ENCODE data around the gene NLRP2B.
"Not testable (repeated sequence)": the region's sequence is repeated elsewhere in the genome, so short reads cannot be mapped to it uniquely, and the experiment has no call there.

NLRP2B gene

DNA sequence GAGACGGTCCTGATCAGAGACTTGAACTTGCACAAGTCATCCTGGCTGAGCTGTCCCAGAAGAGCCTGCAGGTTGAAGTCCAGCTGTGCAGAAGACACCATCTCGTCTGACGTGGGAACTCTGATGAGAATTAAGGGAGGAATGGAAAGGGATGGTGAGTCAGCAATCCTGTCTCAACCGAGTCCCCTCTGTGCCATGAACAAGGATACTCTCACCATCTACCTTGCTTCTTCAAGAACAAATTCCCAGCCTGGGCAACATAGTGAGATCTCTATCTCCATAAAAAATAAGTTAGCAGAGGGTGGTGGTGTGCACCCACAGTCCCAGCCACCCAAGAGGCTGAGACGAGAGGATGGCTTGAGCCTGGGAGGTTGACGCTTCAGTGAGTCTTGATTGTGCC lies at the start of gene NLRP2B:
NLRP2B (minus strand) TSS at position 101 of the 400 bp plus-strand sequence.
- peaks cover under 1% of the 10 kb centered on the region in 2 donors for H3K9me3 Mint-ChIP-seq
- no peak within 1 kb of the TSS for H3K4me3 Mint-ChIP-seq
- no peak within 1 kb of the TSS for H3K27ac Mint-ChIP-seq
- no peaks in the 10 kb centered on the region for H3K4me1 Mint-ChIP-seq
- no peak for DNase-seq
- H3K27me3 Mint-ChIP-seq, result no peaks in the 10 kb centered on the region
- ATAC-seq, result no peak

DNA sequence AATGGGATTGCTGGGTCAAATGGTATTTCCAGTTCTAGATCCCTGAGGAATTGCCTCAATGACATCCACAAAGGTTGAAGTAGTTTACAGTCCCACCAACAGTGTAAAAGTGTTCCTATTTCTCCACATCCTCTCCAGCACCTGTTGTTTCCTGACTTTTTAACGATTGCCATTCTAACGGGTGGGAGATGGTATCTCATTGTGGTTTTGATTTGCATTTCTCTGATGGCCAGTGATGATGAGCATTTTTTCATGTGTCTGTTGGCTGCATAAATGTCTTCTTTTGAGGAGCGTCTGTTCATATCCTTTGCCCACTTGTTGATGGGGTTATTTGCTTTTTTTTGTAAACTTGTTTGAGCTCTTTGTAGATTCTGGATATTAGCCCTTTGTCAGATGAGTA lies 45.9 kb upstream of the NLRP2B start:
- H3K4me1 Mint-ChIP-seq, DNase-seq: not testable (repeated sequence)

DNA sequence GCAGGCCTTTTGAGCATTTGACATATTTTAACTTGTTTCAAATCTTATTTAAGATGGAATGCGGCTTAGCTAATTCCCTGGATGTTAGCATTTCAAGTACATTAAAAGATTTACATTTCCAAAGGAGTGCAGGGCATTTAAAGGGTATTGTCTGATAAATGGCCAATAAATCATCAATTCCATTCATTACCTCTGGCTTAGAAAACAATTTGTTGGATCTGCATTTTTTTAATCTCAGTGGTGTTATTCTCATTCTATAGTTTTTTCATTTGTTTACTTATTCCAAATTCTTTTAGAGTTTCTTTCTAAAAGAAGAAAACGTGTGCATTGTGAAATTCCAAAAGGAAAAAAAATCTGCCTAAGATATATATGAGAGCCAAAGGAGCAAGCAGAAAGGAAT lies 1.3 kb upstream of the NLRP2B start:
- no peak overlapping the region for H3K27ac Mint-ChIP-seq
- peaks cover 0 to 8% of the 10 kb centered on the region in 2 donors for H3K9me3 Mint-ChIP-seq
- DNase-seq (no peak), ATAC-seq (no peak)
- H3K4me1 Mint-ChIP-seq, result no peaks in the 10 kb centered on the region
- H3K4me3 Mint-ChIP-seq, result no peak overlapping the region
- H3K27me3 Mint-ChIP-seq, result no peaks in the 10 kb centered on the region

More for the DNA sequence above, 45.9 kb upstream of the NLRP2B start:
- not testable (repeated sequence) for H3K27ac Mint-ChIP-seq, H3K4me3 Mint-ChIP-seq, ATAC-seq, H3K27me3 Mint-ChIP-seq
- H3K9me3 Mint-ChIP-seq, result peaks cover 24 to 30% of the 10 kb centered on the region in 2 donors

DNA sequence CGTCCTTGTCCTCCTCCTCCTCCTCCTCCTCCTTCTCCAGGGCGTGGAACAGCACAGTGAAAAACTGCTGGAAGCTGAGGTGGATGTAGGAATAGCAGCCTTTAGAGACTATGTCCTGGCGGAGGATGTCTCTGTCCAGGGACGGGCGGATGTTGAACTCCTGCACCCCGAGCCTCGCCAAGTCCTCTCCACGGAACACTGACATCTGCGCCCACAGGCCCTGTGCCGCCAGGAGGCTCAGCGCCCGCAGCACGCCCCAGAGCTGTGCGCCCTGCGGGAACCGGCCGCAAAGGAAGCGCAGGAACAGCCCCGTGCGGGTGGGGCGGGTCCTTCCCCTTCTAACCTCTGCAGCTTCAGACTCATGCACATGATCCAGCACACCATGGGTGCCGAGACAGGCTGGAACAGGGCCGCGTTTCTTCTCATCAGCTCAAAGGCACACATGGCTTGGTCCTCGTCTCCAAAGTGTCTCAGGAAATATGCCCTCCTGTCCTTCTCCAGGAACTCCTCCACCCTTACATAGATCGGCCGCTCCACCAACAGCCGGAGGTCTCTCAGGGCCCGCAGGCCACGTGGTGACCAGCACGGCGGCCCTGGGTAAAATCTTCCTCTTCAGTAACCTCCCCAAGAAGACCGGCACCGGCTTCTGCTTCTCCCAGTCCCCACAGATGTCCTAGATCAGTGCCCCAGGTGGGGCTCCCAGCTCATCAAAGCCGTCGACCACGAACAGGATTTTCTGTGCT lies 1.2 kb downstream of the NLRP2B start:
- Mint-ChIP-seq H3K27ac (no peak overlapping the region), H3K4me3 (no peak overlapping the region), H3K9me3 (peaks cover 4 to 9% of the 10 kb centered on the region in 2 donors), H3K27me3 (no peaks in the 10 kb centered on the region), H3K4me1 (no peaks in the 10 kb centered on the region)
- DNase-seq, result no peak
- no peak for ATAC-seq

DNA sequence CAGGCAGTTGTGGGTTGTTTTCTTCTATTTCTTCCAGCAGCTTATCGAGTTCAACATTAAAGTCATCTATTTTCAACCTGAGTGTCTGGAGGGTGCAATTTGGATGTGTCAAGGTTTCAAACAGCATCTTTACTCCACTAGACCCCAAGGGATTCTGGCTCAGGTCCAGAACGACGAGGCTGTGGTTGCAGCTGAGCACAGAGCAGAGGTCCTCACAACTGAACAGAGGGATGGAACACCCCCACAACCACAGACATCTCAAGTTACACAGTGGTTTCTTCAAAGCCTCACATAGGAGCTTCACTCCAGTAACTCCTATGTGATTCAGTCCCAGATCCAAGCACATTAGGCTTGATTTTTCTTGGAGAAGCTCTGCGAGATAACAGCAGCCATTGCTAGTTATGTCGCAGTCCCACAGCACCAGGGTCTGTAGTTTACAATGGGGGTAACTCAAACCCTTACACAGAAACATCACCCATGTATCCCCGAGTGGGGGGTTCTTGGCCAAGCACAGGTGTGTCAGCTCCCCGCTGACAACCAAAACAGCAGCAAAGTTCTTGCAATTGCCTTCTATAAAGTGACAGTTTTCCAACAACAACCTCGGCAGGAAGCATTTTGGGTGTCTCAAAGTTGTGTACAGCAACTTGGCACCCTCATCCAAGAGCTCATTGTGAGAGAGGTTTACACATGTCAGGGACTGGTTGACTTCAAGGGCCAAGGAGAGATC lies 2.8 kb downstream of the NLRP2B start:
- ATAC-seq, result no peak
- no peak for DNase-seq
- no peak overlapping the region for H3K4me3 Mint-ChIP-seq
- H3K9me3 Mint-ChIP-seq, result peaks cover 4 to 13% of the 10 kb centered on the region in 2 donors
- no peak overlapping the region for H3K27ac Mint-ChIP-seq
- H3K27me3 Mint-ChIP-seq, result no peaks in the 10 kb centered on the region
- H3K4me1 Mint-ChIP-seq, result no peaks in the 10 kb centered on the region

DNA sequence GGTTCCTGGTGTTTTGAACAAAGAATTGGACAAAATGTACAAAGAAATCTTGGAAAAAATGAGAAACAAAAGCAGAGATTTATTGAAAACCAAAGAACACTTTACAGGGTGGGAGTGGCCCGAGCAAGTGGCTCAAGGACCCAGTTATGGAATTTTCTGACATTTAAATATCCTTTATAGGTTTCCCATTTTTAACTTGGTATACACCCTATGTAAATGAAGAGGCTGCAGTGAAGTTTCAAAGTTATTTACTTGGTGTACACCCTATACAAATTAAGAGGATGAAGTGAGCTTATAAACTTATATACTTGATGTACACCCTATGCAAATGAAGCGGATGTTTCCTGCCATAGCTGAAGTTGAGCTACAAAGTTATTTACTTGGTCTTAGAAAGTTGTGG lies 4.7 kb downstream of the NLRP2B start:
- ATAC-seq, result no peak
- Mint-ChIP-seq H3K4me3 (no peak overlapping the region), H3K4me1 (no peaks in the 10 kb centered on the region), H3K9me3 (peaks cover 4 to 13% of the 10 kb centered on the region in 2 donors), H3K27ac (no peak overlapping the region), H3K27me3 (no peaks in the 10 kb centered on the region)
- DNase-seq, result no peak

DNA sequence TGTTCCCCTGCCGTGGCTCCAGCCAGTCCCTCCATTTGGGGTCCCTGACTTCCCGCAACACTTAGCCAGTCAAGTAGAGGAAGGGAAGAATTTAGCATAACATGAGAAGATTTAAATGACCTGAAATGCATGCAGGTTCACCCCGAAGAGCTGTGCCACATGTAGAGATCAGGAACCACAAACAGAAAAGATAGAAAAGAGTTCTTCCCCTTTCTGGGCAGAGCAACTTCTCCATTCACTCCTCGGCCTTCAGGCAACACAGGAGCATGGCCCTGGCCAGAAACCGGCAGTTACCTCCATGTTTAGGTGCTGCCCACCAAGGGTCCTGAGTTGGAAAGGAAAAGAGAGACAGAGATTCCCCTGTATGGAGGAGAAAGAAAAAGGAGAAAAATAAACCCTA lies 5.2 kb downstream of the NLRP2B start:
- Mint-ChIP-seq H3K4me1 (no peaks in the 10 kb centered on the region), H3K4me3 (no peak overlapping the region), H3K27me3 (no peaks in the 10 kb centered on the region), H3K9me3 (peaks cover 4 to 13% of the 10 kb centered on the region in 2 donors), H3K27ac (no peak overlapping the region)
- ATAC-seq, result no peak
- no peak for DNase-seq

DNA sequence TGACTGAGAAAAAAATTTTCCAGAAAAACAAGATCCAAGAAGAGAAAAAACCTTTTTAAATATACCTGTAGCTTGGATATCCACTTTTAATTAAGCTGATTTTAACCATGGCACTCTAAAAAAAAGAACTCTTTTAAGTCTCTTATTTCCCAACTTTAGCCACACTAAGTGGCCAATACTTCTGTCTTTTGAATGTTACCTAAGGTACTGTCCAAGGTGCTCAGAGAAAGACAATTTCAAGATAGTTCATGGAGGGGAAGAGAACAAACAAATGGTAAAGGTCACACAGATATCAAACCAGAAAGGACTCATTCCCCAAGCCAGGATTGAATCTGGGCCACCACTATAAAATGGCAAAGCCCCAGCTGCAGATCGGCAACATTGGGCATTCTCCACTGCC lies 10.1 kb downstream of the NLRP2B start:
- Mint-ChIP-seq H3K27ac (no peak overlapping the region), H3K4me1 (no peaks in the 10 kb centered on the region), H3K27me3 (no peaks in the 10 kb centered on the region), H3K4me3 (no peak overlapping the region), H3K9me3 (peaks cover 2 to 11% of the 10 kb centered on the region in 2 donors)
- ATAC-seq (no peak), DNase-seq (no peak)

DNA sequence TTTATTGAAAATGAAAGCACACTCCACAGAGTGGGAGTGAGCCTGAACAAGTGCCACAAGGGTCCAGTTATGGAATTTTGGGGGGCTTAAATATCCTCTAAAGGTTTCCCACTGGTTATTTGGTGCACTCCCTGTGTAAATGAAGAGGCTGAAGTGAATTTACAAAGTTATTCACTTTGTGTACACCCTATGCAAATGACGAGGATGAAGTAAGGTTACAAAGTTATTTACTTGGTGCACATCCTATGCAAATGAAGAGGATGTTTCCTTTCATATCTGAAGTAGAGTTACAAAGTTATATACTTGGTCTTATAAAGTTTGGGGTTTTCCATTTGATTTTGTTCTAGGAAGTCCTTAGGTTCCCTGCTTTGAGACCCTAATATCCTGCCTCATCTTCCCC lies 13.1 kb downstream of the NLRP2B start:
- H3K4me3 Mint-ChIP-seq, result no peak overlapping the region
- H3K27ac Mint-ChIP-seq, result no peak overlapping the region
- H3K4me1 Mint-ChIP-seq, result no peaks in the 10 kb centered on the region
- no peaks in the 10 kb centered on the region for H3K9me3 Mint-ChIP-seq
- H3K27me3 Mint-ChIP-seq, result no peaks in the 10 kb centered on the region
- DNase-seq (no peak), ATAC-seq (no peak)

DNA sequence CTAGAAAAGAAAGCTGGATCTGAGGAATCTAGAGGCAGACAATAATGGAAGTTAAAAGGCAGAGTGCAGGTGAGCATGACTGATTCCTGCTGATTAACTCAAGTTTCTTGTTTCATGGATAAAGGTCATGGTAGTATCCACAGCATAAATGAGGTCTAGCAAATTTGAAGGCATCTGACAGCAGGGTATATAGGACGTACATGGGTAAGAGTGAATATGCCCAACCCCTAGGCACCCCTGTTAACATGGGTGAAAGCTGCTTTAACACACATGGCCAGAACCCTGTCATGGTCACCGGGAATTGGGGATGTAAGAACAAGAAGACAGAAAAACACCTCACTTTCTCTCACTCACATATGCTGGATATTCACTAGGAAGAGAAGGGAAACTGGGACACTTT lies 25.0 kb downstream of the NLRP2B start:
- H3K27me3 Mint-ChIP-seq, result no peaks in the 10 kb centered on the region
- ATAC-seq, result no peak
- H3K4me3 Mint-ChIP-seq, result no peak overlapping the region

DNA sequence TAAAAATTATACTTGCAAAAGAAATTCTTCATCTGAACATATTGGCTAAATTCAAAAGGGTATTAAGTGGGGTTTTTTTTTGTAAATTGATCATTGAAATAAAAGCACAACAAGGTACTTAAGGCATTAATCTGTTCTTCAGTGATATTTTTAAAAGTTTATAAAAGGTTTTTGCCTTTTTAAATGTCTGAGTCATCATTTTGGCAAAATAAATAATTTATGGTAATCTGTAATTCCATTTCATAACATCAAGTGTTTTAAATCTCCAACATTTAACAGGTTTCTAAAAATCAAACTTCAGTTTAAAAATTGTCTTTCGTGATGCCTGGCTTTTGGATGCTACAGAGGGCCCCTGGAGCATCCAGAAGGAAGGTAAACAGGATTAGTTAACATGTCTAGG lies 27.4 kb downstream of the NLRP2B start:
- DNase-seq (no peak), ATAC-seq (no peak)
- Mint-ChIP-seq H3K9me3 (peaks cover 0 to 8% of the 10 kb centered on the region in 2 donors), H3K27ac (no peak overlapping the region), H3K4me3 (no peak overlapping the region), H3K27me3 (no peaks in the 10 kb centered on the region), H3K4me1 (no peaks in the 10 kb centered on the region)

More for the DNA sequence above, 25.0 kb downstream of the NLRP2B start:
- Mint-ChIP-seq H3K27ac (no peak overlapping the region), H3K9me3 (peaks cover 0 to 8% of the 10 kb centered on the region in 2 donors), H3K4me1 (no peaks in the 10 kb centered on the region)
- no peak for DNase-seq

DNA sequence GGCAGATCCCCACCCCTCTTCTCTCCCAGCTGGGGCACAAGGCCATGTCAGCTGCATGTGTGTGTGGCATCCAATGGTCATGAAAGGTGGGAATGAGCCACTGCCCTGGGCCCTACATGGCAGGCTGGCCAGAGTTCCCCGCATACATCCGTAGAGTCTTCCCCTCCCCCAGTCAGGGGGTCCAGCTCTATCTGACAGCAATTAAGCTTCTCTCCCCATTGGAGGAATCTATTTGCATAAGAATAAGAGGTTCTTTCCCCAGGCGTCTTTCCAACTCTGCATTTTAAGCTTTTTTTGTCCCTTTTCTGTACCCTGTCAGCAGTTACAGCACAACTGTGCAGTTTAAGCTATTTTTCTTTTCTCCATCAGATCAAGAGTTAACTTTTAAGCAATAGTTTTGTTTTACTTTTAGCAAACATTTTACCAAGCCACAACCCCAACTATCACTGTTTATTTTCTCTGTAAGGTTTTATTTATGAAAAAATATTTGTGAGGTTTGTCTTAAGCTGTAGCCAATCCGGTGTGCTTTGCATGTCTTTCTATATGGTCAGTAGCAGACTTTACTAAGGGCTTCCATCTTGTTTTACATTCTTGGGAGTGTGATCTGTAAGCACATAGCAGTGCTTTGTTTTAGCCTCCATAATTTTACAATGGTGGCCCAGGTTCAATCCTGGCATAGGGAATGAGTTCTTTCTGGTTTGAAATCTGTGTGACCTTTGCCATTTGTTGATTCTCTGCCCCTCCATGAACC lies 28.7 kb downstream of the NLRP2B start:
- DNase-seq (no peak), ATAC-seq (no peak)
- H3K27ac Mint-ChIP-seq, result peak overlapping the region in 1 of 2 donors; percentile 67
- H3K9me3 Mint-ChIP-seq, result peaks cover 0 to 7% of the 10 kb centered on the region in 2 donors
- no peaks in the 10 kb centered on the region for H3K4me1 Mint-ChIP-seq
- H3K27me3 Mint-ChIP-seq, result no peaks in the 10 kb centered on the region
- H3K4me3 Mint-ChIP-seq, result no peak overlapping the region

DNA sequence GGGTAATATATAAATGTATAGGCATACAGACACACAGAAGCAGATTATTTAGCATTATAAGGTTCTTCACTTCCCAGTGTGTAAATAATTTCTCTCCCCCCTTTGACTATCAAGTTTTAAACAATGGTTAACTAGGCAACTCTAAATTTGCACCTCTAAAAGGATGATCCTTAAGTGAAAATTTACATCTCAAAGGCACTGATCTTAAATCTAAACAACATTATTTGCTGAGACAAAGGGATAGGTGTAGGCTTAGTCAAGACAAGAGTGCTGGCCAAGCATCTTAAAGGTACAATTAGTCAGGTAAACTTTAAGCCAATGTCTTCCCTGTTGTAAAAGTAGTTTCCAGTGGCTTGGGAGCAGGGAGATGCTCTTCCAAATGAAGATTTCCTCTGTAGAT lies 33.0 kb downstream of the NLRP2B start:
- Mint-ChIP-seq H3K4me1 (no peaks in the 10 kb centered on the region), H3K4me3 (no peak overlapping the region), H3K27me3 (no peaks in the 10 kb centered on the region), H3K9me3 (no peaks in the 10 kb centered on the region), H3K27ac (no peak overlapping the region)
- DNase-seq, result no peak
- ATAC-seq, result no peak

DNA sequence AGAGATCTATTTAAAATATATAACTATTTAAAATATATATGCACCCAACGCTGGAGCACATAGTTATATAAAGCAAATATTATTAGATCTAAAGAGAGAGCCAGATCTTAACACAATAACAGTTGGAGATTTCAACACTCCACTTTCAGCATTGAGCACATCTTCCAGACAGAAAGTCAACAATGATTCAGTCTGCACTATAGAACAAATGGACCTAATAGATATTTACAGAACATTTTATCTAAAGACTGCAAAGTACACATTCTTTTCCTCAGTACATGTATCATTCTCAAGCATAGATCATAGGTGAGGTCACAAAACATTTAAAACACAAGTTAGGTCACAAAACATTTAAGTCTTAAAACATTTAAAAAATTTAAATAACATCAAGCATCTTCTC lies 36.4 kb downstream of the NLRP2B start:
- Mint-ChIP-seq H3K4me3 (no peak overlapping the region), H3K9me3 (peaks cover 11 to 15% of the 10 kb centered on the region in 2 donors), H3K27ac (no peak overlapping the region), H3K27me3 (no peaks in the 10 kb centered on the region), H3K4me1 (no peaks in the 10 kb centered on the region)
- DNase-seq (no peak), ATAC-seq (no peak)

DNA sequence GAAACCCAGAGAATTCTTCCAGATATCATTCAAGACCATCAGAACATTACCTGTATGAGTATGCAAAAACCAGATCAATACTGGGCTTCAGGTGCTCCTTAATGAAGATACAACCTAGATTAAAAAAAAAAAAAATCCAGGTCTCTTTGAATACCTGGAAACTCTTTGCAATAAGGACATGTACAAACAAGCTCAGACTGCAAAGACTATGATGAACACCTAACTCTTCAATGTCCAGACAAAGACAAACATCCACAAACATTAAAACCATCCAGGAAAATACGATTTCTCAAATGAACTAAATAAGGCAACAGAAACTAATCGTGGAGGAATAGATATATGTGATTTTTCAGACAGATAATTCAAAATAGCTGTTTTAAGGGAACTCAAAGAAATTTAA lies 38.7 kb downstream of the NLRP2B start:
- DNase-seq (no peak), ATAC-seq (no peak)
- Mint-ChIP-seq H3K27ac (no peak overlapping the region), H3K4me1 (no peaks in the 10 kb centered on the region), H3K4me3 (no peak overlapping the region), H3K27me3 (no peaks in the 10 kb centered on the region), H3K9me3 (peaks cover 11 to 25% of the 10 kb centered on the region in 2 donors)

DNA sequence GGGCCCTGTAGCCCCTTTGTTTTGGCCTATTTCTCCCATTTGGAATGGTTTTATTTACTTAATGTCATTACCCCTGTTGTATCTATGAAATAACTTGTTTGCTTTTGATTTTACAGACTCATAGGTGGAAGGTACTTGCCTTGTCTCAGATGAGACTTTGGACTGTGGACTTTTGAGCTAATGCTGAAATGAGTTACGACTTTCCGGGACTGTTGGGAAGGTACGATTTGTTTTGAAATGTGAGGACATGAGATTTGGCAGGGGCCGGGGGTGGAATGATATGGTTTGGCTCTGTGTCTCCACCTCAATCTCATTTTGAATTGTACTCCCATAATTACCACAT lies 39.4 kb downstream of the NLRP2B start:
- H3K4me3 Mint-ChIP-seq, result no peak overlapping the region
- ATAC-seq, result no peak
- peaks cover 11 to 26% of the 10 kb centered on the region in 2 donors for H3K9me3 Mint-ChIP-seq
- H3K27ac Mint-ChIP-seq, result no peak overlapping the region
- DNase-seq, result no peak
- no peaks in the 10 kb centered on the region for H3K4me1 Mint-ChIP-seq
- no peaks in the 10 kb centered on the region for H3K27me3 Mint-ChIP-seq

Data from stimulated activated naive CD8-positive, alpha-beta T cell treated with anti-CD3 and anti-CD28 coated beads, Interleukin-15, amount 100 ng/mL, for 72 hours (primary cell).